MM.1S (cell line): Measurements from ENCODE around the gene ARHGAP26.

ENCODE experiments used
- CTCF ChIP-seq: fragments of 300-600 bp; sonication (generic); IDR thresholded peaks from 2 replicates; pipeline ENCODE4 v1.5.1; 2016; ENCODE audit warnings: antibody characterized with exemption, low read length, mixed read lengths
- EZH2 ChIP-seq: fragments of 300-600 bp; sonication (generic); optimal IDR thresholded peaks from 2 replicates; pipeline ENCODE3; 2017; ENCODE audit warnings: low read depth, mild to moderate bottlenecking, antibody characterized with exemption, low read length, mixed read lengths

GRCh38 chr5:143130613-143131305, 360.6 kb downstream of the ARHGAP26 start:
- TF ChIP-seq CTCF: no peak
- no peak for TF ChIP-seq EZH2
